DND-41 (cell line): Measurements from ENCODE around the gene MAGEF1.
A peak's percentile ranks its signal among the peaks of the same experiment; 100 is the strongest.

Experiments
- ATAC-seq: fragments of 200-7000 bp; cut with Tn5 transposase; 3 replicates; pipeline ENCODE4 v1.9.1; 2021; ENCODE audit warnings: low read depth; ENCODE audit not compliant: insufficient read depth
- DNase-seq: peaks from one replicate; pipeline ENCODE4 v3.0.0-alpha.2; 2020
- H2AFZ ChIP-seq: 2 replicates; pipeline ENCODE4 v1.6.0; 2012; ENCODE audit warnings: low read depth, low read length
- H3K27ac ChIP-seq: 2 replicates; pipeline ENCODE4 v1.5.1; 2012; ENCODE audit warnings: low read length, inconsistent platforms
- H3K27me3 ChIP-seq: fragments of 200-600 bp; sonication (generic); 2 replicates; pipeline ENCODE4 v1.6.0; 2012; ENCODE audit warnings: low read length, mild to moderate bottlenecking, inconsistent platforms; ENCODE audit not compliant: insufficient read depth, poor library complexity
- H3K36me3 ChIP-seq: 2 replicates; pipeline ENCODE4 v1.5.1; 2012; ENCODE audit warnings: low read length, inconsistent platforms; ENCODE audit not compliant: insufficient read depth
- H3K4me1 ChIP-seq: 2 replicates; pipeline ENCODE4 v1.5.1; 2012; ENCODE audit warnings: mild to moderate bottlenecking, low read length; ENCODE audit not compliant: insufficient read depth
- H3K4me2 ChIP-seq: 2 replicates; pipeline ENCODE4 v1.6.0; 2012; ENCODE audit warnings: mild to moderate bottlenecking, moderate library complexity, low read length, inconsistent platforms; ENCODE audit not compliant: insufficient read depth
- H3K4me3 ChIP-seq, 2 experiments: fragments of 200-600 bp in 1 of 2; shearing (Covaris generic) in 1 of 2; 2 replicates each; pipeline ENCODE4 v1.5.1; 2012 to 2016; ENCODE audit warnings: inconsistent platforms in 2 of 2, low read length in 2 of 2, mild to moderate bottlenecking in 2 of 2, low read depth in 1 of 2, moderate library complexity in 1 of 2
- H3K79me2 ChIP-seq: 2 replicates; pipeline ENCODE4 v1.6.0; 2012; ENCODE audit warnings: low read length, inconsistent platforms; ENCODE audit not compliant: insufficient read depth
- H3K9ac ChIP-seq: 2 replicates; pipeline ENCODE4 v1.6.0; 2012; ENCODE audit warnings: low read depth, mild to moderate bottlenecking, inconsistent platforms, low read length, moderate library complexity
- H3K9me3 ChIP-seq: 2 replicates; pipeline ENCODE4 v1.5.1; 2012; ENCODE audit warnings: low read length, moderate library complexity, mild to moderate bottlenecking, inconsistent platforms; ENCODE audit not compliant: insufficient read depth, severe bottlenecking
- H4K20me1 ChIP-seq: 2 replicates; pipeline ENCODE4 v1.6.0; 2012; ENCODE audit warnings: low read length; ENCODE audit not compliant: insufficient read depth
- CTCF ChIP-seq: IDR thresholded peaks from 2 replicates; pipeline ENCODE4 v1.5.1; 2012; ENCODE audit warnings: borderline replicate concordance, low read length, moderate library complexity, mild to moderate bottlenecking; ENCODE audit not compliant: poor library complexity, severe bottlenecking; ENCODE audit errors: extremely low read depth
- EZH2 ChIP-seq: IDR thresholded peaks from 3 replicates; pipeline ENCODE4 v1.6.1; 2012; ENCODE audit warnings: borderline replicate concordance, low read depth, mild to moderate bottlenecking, moderate library complexity, low read length, inconsistent platforms; ENCODE audit not compliant: severe bottlenecking

The MAGEF1 gene

GRCh38 chr3:184713521-184713920 is 1.7 kb upstream of the MAGEF1 start:
- H3K4me2 ChIP-seq: no peak overlapping the region
- H3K9me3 ChIP-seq: no peaks in the 10 kb centered on the region
- no peak overlapping the region for H3K4me3 ChIP-seq
- peaks cover 24% of the 10 kb centered on the region for H3K4me1 ChIP-seq
- DNase-seq (no peak), ATAC-seq (no peak)
- H2AFZ ChIP-seq: no peak overlapping the region
- peaks cover 16% of the 10 kb centered on the region for H3K79me2 ChIP-seq
- H3K27me3 ChIP-seq: no peaks in the 10 kb centered on the region
- H3K9ac ChIP-seq: no peak overlapping the region
- TF ChIP-seq CTCF (no peak), EZH2 (no peak)
- peaks cover 6% of the 10 kb centered on the region for H3K36me3 ChIP-seq
- H4K20me1 ChIP-seq: no peaks in the 10 kb centered on the region
- H3K27ac ChIP-seq: no peak overlapping the region

GRCh38 chr3:184713040-184713355 is 1.1 kb upstream of the MAGEF1 start:
- TF ChIP-seq CTCF (no peak), EZH2 (no peak)
- Histone ChIP-seq H3K9me3 (no peaks in the 10 kb centered on the region), H3K79me2 (peaks cover 16% of the 10 kb centered on the region), H2AFZ (no peak overlapping the region), H3K9ac (no peak overlapping the region), H3K36me3 (peaks cover 6% of the 10 kb centered on the region), H3K4me1 (peaks cover 24% of the 10 kb centered on the region), H4K20me1 (no peaks in the 10 kb centered on the region), H3K4me3 (no peak overlapping the region), H3K4me2 (no peak overlapping the region), H3K27me3 (no peaks in the 10 kb centered on the region), H3K27ac (no peak overlapping the region)
- ATAC-seq (no peak), DNase-seq (no peak)

- no peak for DNase-seq
- Histone ChIP-seq H3K4me1 (peaks cover 24% of the 10 kb centered on the region), H3K4me2 (peak overlapping the region; percentile 97), H3K36me3 (peaks cover 6% of the 10 kb centered on the region), H3K27ac (no peak overlapping the region), H3K27me3 (no peaks in the 10 kb centered on the region), H3K9ac (peak overlapping the region; percentile 85; the same call in 1 of the 2 replicates), H3K4me3 (peak overlapping the region in 1 of 2 experiments; percentile 82; a peak in 3 of 4 replicates), H3K9me3 (peaks cover 2% of the 10 kb centered on the region), H3K79me2 (peaks cover 16% of the 10 kb centered on the region), H4K20me1 (no peaks in the 10 kb centered on the region), H2AFZ (peak overlapping the region; percentile 89)
- no peak for ATAC-seq
- TF ChIP-seq CTCF (no peak), EZH2 (no peak)
Observed at GRCh38 chr3:184712248-184713039, 580 bp upstream of the MAGEF1 start.
